HuH-7 (cell line): ENCODE results near the gene SIGLEC15.
"Not testable (repeated sequence)": the region's sequence is repeated elsewhere in the genome, so short reads cannot be mapped to it uniquely, and the experiment has no call there.

Source experiments
- DNase-seq: peaks from one replicate; pipeline ENCODE4 v3.0.0; 2011; ENCODE audit warnings: low spot score

Gene SIGLEC15

DNA sequence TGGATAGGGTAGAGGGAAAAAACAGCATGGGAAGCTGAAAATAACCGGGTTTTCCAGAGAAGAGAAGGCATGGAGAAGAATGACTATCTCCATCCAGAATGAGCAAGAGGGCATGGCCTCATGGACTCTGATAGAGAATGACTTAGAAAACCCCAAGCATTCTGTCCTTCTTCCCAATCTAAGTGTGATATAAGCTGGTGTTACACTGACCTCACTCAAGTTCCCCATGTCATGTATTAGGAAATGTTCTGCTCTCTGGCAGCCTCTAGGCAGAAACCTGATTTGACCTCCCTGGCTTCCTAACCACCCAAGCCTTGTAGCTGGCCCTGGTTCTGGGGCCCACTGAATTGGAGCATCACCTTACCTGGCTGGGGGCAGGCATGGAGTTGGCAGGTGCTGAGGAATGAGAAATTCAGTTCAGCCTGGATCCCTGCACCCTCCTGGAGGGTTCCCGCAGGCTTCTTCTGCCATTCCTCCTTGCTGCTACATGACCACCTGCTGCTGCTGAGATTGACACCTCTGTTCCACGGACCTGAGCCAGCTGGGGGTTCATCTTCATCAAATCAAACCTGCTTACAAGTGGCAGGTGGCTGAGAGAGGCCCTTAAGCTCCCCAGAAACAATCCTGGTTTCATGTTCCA, 5.2 kb upstream of the SIGLEC15 start:
- DNase-seq: no peak

DNA sequence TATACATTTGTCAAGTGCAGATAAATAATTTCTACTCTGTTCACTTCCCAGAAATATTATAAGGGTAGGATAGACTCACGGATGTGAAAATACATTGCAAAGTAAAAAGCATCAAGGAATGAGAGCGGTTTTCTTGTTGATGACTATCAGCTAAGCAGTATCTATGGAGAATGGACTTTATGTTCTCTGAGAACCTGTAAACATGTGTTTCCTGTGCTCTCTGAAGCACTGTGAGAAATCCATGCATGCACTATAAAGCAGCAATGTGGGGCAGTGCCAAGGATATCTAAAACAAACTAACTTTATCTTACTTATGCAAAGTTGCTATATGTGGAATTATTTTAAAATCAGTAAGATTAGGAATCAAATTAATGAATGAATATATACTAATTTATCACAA, 4.4 kb upstream of the SIGLEC15 start:
- DNase-seq: no peak

DNA sequence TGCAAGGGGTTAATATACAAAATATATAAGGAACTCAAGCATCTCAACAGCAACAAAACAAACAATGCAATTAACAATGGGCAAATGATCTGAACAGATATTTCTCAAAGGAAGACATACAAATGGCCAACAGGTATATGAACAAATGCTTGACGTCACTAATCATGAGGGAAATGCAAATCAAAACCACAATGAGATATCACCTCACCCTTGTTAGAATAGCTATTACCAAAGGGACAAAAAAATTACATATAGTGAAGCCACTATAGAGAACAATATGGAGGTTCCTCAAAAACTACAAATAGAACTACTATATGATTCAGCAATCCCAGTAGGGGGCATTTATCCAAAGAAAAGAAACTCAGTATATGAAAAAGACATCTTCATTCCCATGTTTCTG, 3.8 kb upstream of the SIGLEC15 start:
- no peak for DNase-seq

GRCh38 chr18:45826084-45826483, 609 bp downstream of the SIGLEC15 start:
- DNase-seq: no peak

DNA sequence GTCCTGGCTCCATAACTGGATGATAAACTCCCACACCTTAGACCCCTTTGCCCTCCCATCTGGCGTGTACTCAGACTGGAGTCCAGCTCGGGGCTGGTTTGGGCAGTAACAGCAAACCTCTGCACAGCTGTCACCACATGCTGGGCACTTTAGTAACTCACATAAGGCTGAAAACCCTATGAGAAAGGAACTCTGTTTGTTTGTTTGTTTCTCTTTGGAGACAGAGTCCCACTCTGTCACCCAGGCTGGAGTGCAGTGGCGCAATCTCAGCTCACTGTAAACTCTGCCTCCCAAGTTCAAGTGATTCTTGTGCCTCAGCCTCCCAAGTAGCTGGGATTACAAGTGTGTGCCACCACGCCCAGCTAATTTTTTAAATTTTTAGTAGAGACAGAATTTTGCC, 1.2 kb downstream of the SIGLEC15 start:
- DNase-seq: not testable (repeated sequence)

DNA sequence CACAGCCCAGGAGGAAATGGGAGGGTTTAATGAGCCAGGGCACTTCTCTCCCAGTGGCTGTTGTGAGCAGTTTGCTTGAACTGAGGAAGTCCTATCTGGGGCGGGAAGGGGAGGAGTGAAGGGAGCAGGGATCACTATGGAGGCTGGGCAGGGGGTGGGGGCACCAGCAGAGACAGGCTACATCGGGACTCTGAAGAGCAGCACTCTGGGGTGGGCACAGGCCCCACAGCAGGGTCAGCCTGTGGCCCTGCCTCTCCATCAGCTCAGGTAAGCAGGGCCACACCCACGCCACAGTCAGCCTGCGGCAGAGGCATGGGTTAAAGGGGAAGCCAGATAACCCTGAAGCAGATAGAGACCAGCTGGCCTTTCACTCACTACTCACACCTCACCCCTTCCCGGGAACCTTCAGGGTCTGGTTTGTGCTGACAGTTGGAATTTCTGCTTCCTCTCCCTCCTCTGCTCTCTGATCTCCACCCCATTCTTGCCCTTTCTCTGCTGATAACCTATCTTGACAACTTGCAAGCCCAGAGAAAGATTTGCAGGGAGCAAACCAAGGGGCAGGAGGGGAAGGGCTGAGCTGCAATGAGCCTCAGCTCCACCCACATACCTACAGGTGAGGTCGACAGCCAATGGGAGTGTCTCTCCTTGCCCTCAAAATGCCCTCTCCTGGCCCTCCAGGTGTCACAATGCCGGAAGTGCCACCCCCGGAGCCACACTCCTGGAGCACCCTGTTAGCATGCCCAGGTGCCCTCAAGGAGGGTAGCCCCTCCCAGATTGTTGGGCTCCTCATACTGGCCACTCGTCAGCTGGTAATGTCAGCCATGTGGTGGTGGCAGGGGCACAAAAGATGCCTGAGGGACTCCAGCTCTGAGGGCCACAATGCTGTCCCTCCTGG, 3.7 kb downstream of the SIGLEC15 start:
- DNase-seq: no peak

DNA sequence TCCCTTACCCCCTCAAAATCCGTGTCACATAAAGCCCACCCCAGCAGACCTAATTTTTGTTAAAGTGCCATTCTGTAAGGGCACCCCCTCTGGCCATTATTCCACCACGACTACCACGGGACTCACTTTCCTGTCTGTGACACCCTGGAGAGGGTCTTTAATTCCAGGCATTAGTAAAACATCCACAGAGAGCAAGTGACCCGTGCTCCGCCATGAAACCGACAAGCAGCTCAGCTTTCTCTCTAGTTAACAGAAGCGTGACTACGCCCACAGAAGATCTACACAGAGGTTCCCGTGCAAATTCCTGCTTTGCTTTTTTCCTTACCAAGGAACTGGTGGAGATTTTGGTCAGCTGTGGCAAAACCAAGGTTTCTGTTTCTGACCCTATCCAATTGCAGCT, 4.4 kb downstream of the SIGLEC15 start:
- DNase-seq: no peak

- no peak for DNase-seq
These were observed 5.4 kb downstream of the SIGLEC15 start for GRCh38 chr18:45830917-45831316.

GRCh38 chr18:45833846-45834245, 8.4 kb downstream of the SIGLEC15 start:
- DNase-seq: no peak

DNA sequence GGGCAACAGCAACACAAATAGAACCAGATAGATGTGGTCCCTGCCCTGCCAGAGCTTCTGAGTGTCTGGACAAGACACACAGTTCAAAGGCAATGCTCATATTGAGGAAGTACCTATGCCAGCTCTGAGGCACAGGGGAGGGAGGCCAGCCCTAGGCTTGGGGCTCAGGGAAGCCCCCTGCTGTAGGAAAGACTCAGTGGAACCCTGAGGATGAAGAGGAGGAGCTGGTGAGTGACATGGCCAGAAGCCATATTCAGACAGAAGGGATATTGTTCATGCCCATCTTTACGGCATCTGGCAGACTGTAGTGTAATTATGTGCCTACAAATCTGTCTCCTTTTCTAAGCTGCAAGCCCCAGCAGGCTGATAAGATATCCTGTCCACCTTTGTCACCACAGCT, 8.8 kb downstream of the SIGLEC15 start:
- no peak for DNase-seq

DNA sequence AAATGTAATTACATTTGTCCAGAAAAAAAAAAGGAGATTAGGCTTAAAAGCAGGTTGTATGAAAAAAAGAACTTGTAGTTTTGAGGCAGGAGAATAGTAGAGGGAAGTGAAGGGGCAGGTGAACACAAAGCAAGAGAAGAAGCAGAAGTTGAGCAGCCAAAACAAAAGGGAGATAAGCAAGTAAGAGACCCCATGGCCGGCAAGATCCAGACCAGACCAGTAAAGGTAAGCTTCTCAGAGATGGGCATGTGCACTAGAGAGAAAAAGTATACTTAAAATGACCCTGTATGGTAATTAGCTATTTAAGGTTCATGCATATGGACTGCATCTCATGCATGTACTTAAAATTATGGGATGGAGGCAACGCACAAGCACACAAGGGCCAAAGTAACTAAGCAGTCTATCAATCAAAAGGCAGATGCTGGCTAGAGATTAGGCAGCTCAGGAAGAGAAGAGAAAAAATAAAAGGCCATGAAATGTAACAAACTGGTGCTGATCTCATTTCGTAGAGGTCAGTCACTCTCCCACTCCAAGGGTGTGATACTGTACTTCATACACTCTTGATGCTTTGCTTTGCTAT, 9.7 kb downstream of the SIGLEC15 start:
- DNase-seq: no peak

- no peak for DNase-seq
These were observed 11.0 kb downstream of the SIGLEC15 start for GRCh38 chr18:45836242-45837205.

- no peak for DNase-seq
These were observed 12.0 kb downstream of the SIGLEC15 start for GRCh38 chr18:45837283-45838070.

- no peak for DNase-seq
These were observed 13.0 kb downstream of the SIGLEC15 start for GRCh38 chr18:45838302-45839070.

DNA sequence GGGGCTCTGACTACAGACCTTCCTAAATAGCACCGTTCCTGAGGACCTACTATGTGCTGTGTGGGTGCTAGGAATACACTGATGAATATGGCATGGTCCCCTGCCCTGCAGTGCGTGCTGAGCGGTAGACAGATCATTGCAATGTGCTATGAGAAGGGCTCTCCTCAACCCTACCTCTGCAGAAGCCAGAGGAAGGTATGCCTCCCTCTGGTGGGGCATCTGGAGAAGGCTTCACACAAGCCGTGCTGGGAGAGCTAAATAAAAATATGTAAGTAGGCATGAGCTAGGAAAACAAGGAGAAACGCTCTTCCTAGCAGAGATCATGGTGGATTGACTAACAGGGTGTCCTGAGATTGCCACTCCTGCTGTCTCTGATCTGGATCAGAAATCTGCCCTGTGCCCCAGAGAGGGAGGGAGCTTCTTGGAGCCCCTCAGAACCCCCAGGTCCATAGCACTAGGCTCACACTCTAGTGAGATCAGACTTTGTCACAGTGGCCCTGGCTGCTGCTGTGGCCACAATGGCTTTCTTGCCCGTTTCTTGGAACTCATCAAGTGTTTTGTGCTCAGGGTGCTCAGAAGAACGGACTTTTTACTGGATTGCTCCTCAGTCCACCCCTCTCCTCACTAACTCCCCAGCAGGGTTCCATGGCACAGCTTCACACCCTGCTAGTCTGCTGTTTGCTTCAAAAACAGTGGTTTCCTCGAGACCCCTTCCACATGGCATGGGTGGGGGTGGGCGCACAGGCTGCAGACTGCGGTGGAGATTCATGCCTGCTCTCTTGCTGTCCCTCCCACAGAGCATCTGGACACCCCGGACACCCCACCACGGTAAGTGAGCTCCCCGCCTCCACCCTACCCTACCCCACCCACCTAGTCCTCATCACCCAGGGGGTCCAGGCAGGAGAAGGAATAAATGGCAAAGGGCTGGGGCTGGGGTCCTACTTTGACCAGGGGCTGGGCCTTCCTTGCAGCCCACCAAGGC, 14.2 kb downstream of the SIGLEC15 start:
- DNase-seq: peak; percentile 35

- no peak for DNase-seq
These were observed 15.7 kb downstream of the SIGLEC15 start for GRCh38 chr18:45841060-45841764.

DNA sequence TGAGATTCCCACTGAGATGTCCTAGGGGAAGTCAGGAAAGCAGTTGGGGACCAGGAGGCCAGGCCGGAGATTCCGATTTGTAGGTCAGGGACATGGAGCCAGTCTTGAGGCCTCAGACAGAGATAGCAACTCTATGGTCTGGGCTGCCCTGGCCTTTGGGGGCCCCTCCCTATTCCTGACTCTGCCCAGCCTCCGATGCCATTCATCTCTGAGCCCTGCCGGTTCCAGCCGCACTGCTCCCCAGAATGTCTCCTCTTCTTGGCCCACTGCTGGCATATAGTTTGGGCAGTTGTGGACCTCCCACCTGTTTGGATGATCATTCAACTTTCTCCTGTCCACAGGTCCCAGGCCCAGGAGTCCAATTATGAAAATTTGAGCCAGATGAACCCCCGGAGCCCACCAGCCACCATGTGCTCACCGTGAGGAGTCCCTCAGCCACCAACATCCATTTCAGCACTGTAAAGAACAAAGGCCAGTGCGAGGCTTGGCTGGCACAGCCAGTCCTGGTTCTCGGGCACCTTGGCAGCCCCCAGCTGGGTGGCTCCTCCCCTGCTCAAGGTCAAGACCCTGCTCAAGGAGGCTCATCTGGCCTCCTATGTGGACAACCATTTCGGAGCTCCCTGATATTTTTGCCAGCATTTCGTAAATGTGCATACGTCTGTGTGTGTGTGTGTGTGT, 16.4 kb downstream of the SIGLEC15 start:
- DNase-seq: no peak

- DNase-seq: no peak
These were observed 17.5 kb downstream of the SIGLEC15 start for GRCh38 chr18:45843019-45843418.
